IPS-18c (cell line): Measurements from ENCODE around the gene SPINK4.

Experiments used
- H3K4me3 ChIP-seq: 2 replicates; pipeline ENCODE4 v1.7.0; 2013; ENCODE audit warnings: low read depth, mild to moderate bottlenecking, low read length, moderate library complexity; ENCODE audit not compliant: insufficient read depth
- H3K9me3 ChIP-seq: one replicate; pipeline ENCODE4 v1.6.1; 2013; ENCODE audit warnings: mild to moderate bottlenecking, low read length, moderate library complexity; ENCODE audit not compliant: control insufficient read depth, insufficient read depth

SPINK4 gene

DNA sequence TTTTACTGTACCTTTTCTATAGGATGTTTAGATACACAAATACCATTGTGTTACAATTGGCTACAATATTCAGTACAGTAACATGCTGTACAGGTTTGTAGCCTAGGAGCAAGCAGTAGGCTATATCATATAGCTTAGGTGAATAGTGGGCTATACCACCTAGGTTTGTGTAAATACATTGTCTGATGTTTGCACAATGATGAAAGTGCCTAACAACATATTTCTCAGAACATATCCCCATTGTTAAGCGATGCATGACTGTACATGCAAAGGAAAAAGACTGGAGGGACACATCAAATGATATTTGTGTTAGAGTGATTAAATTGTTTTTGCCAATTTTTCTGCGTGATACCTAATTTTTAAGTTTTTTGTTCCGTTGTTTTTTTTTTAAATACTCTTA is 30.2 kb downstream of the SPINK4 start:
- Histone ChIP-seq H3K9me3 (no peaks in the 10 kb centered on the region), H3K4me3 (no peak overlapping the region)

DNA sequence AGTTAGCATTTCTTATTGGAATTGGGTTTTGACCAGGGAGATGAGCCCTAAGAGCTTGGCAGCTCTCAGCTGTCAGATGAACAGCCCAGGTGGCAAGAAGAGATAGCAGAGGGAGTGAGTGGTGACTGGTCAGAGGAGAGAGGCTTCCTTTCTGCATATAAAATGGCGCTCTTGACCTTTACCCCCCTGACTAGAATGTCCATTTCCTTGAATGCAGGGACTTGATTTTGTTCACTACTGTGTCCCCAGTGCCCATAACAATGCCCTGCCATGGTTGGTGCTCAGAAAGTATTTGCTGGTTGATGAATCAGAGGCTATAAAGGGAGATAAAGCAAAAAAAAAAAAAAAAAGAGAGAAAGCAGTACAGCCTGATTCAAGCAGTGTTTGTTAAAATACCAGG is 32.1 kb downstream of the SPINK4 start:
- no peaks in the 10 kb centered on the region for H3K9me3 ChIP-seq
- no peak overlapping the region for H3K4me3 ChIP-seq

DNA sequence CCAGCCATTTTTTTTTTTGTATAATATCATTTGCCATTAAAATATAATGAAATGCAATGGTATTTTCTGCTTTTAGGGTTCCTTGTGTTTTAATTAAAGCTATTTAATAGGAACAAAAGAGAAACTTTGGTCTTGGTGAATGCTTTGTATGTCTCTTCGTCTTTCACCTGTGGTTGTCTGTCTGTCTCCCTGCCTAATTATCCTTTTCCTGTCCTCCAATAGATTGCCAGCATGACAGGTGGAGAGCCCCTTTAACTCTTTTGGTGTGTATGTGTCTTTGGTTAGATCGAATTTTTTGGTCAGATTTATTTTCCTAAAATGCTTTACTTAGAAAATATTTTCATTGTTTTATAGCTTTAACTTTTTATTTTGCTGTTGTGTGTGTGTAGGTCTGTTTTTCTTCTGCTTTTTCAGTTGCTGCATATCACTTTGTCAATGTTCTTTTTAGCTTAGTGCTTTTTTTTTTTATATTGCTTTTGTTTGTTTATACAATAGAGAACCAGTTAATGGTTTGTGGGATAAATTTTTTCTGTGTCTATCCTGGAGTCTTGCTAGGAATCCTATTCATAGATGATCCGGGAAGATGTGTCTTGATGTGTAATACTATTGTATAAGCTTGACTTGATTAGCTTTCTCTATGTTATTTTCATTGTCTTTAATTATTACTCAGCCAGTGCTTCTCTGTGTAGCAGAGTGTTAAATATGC is 33.5 kb downstream of the SPINK4 start:
- Histone ChIP-seq H3K4me3 (no peak overlapping the region), H3K9me3 (no peaks in the 10 kb centered on the region)

DNA sequence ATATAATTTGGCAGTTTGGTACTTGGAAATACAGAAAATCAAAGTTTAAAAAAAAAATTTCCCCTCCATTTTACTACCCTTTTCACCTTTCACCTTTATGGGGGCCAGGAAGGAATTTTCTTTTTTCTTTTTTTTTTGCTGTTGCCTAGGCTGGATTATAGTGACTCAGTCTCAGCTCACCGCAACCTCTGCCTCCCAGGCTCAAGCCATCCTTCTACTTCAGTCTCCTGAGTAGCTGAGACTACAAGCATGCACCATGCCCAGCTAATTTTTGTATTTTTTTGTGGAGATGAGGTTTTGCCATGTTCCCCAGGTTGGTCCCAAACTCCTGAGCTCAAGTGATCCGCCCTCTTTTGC is 34.0 kb downstream of the SPINK4 start:
- H3K4me3 ChIP-seq: no peak overlapping the region

DNA sequence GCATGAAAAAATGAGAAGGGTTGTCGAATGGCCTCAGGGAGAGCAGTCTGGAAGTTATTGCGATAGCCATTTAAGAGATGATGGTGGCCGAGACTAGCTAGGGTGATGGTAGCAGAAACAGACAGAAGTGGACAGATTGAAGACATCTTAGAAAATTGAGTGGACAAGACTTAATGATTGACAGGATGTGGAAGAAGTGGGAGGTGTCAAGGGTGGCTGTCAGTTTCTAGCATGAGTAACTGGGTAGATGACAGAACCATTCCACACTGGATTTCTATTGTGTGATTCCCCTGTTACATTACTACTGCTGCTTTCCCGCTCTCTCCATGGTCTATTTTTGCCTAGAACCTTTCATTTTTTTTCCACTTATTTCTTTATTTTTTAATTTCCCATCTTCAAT is 37.5 kb downstream of the SPINK4 start:
- H3K4me3 ChIP-seq: no peak overlapping the region
- no peaks in the 10 kb centered on the region for H3K9me3 ChIP-seq

More for the DNA sequence above, 34.0 kb downstream of the SPINK4 start:
- H3K9me3 ChIP-seq: no peaks in the 10 kb centered on the region

DNA sequence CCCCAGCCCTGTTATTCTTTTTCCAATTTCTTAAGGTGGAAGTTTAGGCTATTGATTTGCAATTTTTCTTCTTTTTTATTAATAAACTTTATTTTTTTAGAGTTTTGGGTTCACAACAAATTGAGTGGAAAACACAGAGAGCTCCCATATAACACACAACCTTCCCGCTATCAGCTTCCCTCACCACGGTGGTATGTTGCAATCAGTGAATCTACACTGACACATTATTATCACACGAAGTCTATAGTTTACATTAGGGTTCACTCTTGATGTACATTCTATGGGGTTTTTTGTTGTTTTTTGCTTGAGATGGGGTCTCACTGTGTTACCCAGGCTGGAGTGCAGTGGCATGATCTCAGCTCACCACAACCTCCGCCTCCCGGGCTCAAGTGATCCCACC is 45.5 kb downstream of the SPINK4 start:
- H3K9me3 ChIP-seq: no peaks in the 10 kb centered on the region
- no peak overlapping the region for H3K4me3 ChIP-seq

DNA sequence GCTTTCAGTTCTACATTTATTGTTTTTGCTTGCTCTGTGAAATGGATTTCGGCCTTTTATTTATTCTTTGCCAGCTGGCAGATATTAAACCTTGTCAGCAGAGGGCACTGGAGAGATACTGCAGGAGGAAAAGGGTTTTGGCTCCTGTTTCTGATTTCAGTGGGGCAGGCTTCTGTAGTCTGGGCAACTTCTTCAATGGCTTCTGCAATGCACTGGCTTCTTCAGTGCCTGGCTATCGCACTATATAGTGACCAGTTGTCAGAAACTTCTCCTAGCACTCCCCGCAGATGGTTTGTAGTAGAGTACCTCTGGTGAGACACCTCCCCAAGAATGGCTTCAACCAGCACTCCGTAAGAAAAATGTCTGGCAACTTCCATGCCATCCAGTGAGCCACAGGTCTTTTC is 47.1 kb downstream of the SPINK4 start:
- no peaks in the 10 kb centered on the region for H3K9me3 ChIP-seq
- H3K4me3 ChIP-seq: no peak overlapping the region

DNA sequence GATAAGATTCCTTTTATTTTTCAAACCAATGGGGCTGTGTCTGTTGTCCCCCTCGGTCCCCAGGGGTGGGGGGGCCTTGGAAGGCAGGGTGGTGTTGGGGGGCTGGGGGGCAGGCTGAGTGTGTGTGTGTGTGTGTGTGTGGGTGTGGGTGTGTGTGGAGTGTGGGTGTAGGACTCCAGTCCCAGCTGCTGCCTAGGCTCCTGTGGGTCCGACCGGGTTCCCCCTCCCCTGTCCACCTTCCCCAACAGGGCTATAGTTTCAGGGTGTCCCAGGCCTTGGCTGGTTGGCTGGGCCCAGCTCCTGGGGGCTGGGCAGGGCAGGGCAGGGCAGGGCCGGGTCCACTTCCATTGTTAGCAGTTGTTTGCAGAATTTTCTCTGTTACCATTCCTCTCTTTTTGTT is 48.3 kb downstream of the SPINK4 start:
- H3K9me3 ChIP-seq: no peaks in the 10 kb centered on the region
- no peak overlapping the region for H3K4me3 ChIP-seq

DNA sequence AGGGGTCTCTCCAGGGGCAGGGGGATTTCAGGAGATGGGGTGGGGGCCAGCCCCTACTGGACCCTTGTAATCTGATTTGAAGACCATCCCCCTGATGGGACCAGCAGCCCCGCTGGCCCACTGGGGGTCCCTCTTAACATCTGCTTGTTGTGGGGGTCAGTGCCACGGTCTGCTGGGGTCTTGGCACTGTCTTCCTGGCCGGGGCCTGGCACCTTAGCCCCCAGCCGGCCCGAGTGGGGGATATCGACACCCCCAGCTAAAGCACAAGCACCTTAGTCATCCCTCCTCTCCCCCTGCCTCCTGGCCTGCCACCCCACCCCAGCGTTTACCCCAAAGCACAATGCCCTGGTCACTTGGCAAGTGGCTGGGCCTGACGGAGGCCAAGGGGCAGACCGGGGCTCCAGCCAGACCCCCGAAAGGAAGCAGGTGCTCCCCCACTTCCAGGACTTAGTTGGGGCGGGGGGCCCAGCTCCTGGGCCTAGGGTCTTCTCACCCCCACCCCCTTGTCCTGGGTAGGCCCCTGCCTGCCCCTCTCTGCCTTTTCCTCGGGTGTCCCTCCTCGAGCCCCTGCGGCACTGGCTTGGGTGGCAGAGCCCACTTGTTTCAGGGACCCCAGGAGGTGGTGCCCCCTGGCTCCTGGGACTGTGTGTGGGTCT is 49.0 kb downstream of the SPINK4 start:
- no peaks in the 10 kb centered on the region for H3K9me3 ChIP-seq
- no peak overlapping the region for H3K4me3 ChIP-seq

DNA sequence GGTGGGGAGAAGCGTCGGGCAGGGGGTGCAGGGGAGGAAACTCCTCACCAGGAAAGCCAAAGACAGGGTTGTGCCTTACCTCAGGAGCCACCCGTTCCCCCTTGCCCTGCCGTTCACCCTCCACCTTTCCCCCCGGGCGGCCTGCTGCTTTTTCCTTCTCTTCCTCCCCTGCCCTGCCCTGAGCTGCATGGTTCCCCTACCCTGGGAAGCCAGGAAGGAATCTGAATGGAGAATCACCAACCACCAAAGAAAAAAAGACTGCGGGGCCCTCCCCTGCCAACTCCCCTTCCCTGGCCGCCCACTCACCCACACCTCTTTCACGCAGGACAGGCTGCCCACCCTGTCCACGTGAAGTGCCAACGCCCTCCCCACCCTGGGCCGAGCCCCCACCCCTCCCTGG is 49.5 kb downstream of the SPINK4 start:
- Histone ChIP-seq H3K9me3 (no peaks in the 10 kb centered on the region), H3K4me3 (peak overlapping the region; percentile 40)

DNA sequence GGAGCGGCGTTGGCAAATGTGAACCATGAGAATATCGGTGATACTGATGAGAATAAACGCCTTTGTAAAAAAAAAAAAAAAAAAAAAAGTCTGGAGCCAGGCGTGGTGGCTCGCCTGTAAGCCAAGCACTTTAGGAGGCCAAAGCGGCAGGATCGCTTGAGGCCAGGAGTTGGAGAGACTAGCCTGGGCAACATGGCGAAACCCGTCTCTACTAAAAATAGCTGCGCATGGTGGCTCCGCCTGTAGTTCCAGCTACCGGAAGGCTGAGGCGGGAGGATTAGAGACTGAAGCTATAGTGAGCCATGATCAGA is 49.9 kb downstream of the SPINK4 start:
- Histone ChIP-seq H3K4me3 (peak overlapping the region; percentile 99), H3K9me3 (no peaks in the 10 kb centered on the region)

DNA sequence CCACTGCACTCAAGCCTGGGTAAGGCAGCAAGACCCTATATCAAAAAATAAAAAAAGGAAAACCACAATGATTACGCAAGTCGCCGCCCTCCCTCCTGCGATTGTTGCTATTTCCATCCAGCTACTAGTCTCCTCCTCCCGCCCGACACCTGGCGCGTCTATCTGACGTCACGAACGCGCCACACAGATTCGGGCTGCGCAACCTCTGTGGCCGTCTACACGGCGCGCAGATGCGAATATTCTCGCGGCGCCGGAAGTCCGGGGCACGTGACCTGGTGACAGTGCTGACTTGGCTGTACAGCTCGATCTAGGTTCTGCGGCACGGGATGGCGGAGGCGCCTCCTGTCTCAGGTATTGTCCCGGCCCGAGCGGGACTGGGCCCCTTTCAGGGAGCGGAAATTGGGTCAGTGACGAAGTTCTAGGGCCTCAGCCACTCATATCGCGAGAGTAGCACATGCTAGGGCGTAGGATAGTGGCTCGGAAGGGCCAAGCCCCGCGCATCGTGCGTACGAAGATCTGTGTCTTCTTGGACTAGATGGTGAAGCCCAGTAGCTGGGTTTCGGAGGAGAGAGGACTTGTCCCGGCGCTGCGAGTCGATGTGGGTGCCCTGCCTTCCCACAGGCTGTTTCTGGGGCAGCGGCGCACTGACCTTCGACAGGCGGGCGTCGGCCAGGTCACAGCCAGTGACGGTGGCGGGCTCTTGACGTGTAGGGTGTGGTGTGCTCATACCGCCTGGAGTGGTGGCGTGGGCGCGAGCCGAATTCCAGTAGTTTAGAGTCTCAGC is 50.5 kb downstream of the SPINK4 start, which contains the start of gene NFX1:
NFX1 (plus strand) TSS at position 270 of the 784 bp plus-strand sequence; CDS start at position 327, 57 bp downstream.
- no peaks in the 10 kb centered on the region for H3K9me3 ChIP-seq
- peak within 1 kb of the TSS; percentile 99 for H3K4me3 ChIP-seq

DNA sequence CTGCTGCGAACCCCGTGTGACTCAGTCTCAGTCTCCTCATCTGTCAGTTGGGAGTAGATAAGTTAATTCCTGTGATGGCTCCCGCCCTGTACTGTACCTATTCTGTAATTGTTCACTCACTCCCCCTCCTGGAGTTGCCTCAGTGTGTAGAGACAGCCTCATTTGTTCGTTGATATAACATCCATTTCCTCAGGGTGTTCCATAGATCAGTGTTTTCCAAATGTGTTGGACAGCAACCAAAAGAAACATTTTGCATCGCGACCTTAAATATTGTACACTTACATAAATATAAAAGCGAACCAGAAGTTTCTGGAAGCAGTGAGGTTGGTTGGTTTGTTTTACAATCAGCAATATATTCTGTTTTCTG is 51.0 kb downstream of the SPINK4 start:
- Histone ChIP-seq H3K9me3 (no peaks in the 10 kb centered on the region), H3K4me3 (peak overlapping the region; percentile 99)

DNA sequence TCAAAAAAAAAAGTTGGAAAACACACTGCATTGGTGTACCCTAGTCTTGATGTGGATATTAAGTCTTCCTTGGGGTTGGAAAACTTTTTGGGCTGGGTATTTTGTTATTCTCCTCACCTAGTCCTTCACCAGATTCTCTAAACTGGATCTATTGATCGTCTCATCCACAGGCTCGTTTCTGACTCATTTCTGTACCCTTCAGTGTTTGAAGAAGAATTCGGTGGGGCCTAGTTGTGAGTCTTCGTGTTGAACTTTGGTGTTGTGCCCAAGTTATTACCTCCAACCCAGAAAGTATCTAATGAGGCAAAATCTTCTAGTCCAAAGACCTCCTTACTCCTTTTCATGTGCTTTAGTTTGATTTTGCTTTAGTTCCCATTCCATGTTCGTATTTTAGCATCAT is 51.9 kb downstream of the SPINK4 start:
- Histone ChIP-seq H3K4me3 (no peak overlapping the region), H3K9me3 (no peaks in the 10 kb centered on the region)

DNA sequence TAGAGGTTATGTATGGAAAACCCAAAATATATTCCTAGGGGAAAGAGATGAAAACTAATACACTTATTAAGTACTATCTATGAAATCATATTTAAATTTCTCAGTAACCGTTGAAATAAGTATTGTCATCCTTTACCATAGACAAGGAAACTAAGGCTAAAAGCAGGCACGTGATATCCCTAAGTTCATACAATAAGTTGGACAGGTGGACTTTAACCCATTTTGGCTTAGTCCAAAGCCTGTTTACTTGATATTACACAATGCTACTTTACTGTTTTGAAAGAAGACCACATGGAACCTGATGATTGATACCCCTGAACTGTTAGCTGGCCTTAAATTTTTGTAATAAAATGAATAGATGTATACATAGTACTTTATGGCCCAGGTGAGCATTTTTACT is 53.8 kb downstream of the SPINK4 start:
- H3K9me3 ChIP-seq: no peaks in the 10 kb centered on the region
- no peak overlapping the region for H3K4me3 ChIP-seq

DNA sequence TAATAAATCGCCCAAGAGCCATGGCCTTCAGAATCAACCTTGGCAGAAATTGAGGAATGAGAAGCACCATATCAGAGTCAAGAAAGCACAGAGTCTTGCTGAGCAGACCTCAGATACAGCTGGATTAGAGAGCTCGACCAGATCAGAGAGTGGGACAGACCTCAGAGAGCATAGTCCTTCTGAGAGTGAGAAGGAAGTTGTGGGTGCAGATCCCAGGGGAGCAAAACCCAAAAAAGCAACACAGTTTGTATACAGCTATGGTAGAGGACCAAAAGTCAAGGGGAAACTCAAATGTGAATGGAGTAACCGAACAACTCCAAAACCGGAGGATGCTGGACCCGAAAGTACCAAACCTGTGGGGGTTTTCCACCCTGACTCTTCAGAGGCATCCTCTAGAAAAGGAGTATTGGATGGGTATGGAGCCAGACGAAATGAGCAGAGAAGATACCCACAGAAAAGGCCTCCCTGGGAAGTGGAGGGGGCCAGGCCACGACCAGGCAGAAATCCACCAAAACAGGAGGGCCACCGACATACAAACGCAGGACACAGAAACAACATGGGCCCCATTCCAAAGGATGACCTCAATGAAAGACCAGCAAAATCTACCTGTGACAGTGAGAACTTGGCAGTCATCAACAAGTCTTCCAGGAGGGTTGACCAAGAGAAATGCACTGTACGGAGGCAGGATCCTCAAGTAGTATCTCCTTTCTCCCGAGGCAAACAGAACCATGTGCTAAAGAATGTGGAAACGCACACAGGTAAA is 54.9 kb downstream of the SPINK4 start:
- Histone ChIP-seq H3K9me3 (no peaks in the 10 kb centered on the region), H3K4me3 (no peak overlapping the region)

DNA sequence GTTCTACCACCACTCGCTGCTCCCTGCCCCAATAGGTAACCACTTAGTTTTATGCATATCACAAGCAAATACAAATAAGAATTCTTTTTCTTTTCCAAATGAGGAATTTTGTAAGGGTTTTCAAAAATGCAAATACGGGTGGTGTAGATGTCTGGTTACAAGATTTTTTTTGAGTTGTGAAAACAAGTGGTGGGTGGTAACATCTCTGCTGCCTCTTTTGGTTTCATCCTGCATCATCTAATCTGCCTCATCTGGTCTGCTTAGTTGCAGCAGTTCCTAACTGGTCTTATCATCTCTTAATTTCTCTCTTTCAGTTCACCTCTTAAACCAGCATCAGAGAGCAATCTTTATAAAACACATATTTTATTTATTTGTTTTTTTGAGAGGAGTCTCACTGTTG is 55.6 kb downstream of the SPINK4 start:
- H3K9me3 ChIP-seq: no peaks in the 10 kb centered on the region
- H3K4me3 ChIP-seq: no peak overlapping the region

DNA sequence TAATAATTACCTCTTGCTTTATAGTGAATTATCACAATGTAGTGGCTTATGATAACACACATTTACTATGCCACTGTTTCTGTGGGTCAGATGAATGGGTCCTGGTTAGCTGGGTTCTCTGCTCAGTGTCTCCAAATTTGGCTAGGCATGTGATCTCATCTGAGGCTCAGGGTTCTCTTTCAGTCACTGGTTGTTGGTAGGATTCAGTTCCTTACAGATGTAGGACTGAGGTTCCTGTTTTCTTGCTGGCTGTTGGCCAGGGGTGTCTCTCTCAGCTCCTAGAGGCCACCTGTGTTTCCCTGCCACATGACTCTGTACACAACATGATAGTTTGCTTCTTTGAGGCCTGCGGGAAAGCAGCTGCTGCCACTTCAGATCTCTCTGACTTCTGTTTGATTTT is 57.5 kb downstream of the SPINK4 start:
- Histone ChIP-seq H3K9me3 (no peaks in the 10 kb centered on the region), H3K4me3 (no peak overlapping the region)
